Activated CD4-positive, alpha-beta T cell treated with anti-CD3 and anti-CD28 coated beads, Interleukin-2, Interleukin-4, amounts not matched to agents 100 ng/mL and 50 ng/mL, durations not matched to agents 16 hours and 8 hours (primary cell): ENCODE measurements around the gene LAMA5.
"Not testable (repeated sequence)": the region's sequence is repeated elsewhere in the genome, so short reads cannot be mapped to it uniquely, and the experiment has no call there.

Source experiments
- DNase-seq: peaks from one replicate; pipeline ENCODE4 v3.0.0-alpha.2; 2020; ENCODE audit warnings: low spot score

The LAMA5 gene

DNA sequence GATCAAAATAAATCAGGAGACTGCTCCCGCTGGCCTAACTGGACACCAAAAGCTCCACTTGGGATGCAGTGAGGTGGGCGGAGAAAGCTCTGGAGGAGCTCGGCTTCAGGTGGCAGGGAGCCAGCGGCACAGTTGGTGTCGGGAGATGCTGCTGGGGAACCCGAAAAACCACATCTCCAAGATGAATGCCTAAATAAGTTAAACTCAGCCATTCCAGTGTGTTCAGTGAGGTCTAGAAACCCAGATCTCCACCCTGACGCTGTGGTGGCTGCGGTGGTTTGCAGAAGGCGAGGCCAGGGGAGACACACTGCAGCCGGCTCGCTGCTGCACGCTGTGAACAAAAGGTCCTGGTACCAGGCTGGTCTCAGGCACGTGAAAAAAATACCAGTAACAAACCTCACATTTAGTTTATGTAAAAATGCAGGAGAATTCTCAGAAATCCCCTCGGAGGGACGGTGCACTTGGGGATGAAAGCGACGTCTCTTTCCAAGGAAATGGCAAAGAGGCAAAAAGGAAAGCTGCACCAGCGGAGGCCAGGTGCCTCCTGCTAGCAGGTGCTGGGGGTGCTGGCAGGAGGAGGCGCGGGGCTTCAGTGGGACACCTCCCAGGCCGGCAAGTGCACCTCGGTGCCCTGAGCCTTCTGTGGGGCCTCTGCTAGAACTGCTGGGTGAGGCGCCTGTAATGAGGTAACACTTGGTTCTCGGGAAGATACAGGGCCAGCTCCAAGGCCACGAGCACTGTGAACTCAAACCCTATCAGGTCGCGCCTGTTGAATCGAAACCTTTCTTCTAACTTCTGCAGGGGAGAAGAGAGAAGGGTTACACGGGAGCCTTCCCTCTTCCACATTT is 23.4 kb upstream of the LAMA5 start:
- no peak for DNase-seq

DNA sequence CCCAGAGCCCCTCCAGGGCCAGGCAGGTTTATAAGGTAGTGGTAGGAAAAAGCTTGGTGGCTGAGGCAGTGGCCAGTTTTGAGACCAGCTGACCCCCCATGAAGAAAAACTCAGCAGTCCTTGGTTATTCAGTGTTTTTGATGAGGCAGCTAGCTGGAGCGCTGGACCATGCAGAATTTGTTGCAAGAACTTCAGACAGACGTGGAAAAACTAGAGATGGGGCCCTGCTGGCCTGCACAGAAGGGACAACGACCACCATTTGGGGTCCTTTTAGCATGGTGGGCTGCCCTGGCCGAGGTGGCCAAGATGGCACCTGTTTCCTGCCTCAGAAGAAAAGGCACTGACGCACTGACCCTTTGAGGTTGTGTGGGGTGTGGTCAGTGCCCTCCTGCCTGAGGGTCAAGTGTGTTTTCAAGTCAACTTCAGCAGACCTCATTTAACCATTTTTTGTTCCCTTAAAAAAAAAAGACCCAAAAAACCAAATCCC is 22.5 kb upstream of the LAMA5 start:
- DNase-seq, result no peak

DNA sequence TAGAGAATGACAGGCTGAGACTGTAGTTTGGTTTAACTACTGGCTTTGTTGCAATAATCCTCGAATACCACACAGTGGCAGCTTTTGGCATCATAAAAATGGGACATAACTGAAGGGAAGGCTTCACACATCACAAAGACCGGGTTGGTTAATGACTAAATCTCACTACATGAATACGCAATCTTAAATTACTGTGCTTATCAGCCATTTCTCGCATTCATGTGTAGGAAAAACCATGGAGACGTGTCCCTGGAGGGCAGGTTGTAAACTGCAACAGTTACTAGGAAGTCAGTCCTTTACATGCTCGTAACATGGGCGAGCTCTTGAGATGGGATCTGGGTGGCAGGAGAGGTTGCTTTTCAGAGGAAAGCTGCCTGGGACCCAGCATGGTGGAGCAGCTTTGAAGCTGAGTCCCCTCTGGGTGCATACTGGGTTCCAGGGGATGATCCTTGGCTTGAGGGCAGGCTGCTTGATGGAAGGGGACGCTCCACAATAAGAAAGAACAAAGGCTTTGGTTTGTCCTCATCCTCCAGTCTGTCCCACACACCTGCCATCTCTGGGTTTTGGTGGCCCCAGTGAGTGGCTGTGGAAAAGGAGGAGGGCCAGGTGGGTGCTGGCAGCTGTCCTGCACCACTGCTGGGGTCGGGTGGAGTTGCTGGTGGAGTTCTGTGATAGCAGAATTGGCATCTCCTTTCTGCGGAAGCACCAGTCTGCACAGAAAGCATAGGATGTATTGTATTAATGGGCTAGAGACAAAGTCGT is 21.9 kb upstream of the LAMA5 start:
- no peak for DNase-seq

DNA sequence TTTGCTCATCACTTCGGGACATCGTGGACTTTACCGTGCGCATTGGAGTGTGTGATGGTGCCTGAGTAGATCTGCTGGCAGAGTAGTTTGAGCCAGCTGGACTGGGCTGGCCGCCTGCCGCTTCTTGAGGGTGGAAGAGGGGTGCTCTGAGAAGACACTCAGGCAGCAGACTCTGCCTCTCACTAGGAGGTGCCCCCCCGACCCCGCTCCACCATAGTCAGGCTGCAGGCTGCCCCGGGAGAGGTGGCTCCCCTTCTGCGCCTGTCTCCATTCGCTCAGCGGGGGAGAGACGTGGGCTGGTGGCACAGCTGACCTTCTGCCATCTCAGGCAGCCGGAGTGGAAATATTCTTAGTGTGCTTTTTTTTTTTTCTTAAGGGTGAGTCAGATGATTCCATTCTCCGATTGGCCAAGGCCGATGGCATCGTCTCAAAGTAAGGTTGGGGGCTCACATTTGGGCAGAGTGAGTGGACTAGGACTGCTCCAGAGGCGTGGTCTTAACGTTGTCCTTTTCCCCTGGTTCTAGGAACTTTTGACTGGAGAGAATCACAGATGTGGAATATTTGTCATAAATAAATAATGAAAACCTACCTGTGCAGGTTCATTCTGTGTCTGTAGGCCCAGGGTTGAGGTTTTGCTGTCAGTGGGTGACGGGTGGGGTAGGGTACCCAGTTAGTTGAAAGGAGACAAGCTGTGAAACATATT is 21.0 kb upstream of the LAMA5 start:
- DNase-seq, result no peak

DNA sequence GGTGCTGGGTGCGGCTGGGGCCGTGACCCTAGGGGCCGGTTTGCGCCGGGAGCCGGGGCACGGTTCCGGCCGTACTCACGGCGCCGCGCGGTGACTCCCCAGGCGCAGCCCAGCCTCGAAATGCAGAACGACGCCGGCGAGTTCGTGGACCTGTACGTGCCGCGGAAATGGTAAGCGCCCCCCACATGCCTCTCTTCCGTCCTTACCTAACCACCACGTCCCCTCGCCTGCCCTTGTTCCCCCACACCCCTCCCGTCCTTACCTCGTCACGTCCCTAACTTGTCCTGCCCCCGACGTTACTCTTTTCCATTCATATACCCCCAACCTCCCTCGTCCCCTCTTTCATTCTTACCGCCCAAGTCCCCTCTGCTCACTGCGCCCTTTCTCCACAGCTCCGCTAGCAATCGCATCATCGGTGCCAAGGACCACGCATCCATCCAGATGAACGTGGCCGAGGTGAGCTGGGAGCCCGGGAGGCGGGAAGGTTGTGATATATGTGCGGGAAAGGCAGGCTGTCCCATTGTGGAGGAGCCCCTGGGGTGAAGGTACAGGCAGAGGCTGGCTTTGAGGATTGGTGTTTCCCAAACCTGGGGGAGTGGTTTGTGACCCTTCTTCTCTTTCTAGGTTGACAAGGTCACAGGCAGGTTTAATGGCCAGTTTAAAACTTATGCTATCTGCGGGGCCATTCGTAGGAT is 20.3 kb upstream of the LAMA5 start:
- no peak for DNase-seq

DNA sequence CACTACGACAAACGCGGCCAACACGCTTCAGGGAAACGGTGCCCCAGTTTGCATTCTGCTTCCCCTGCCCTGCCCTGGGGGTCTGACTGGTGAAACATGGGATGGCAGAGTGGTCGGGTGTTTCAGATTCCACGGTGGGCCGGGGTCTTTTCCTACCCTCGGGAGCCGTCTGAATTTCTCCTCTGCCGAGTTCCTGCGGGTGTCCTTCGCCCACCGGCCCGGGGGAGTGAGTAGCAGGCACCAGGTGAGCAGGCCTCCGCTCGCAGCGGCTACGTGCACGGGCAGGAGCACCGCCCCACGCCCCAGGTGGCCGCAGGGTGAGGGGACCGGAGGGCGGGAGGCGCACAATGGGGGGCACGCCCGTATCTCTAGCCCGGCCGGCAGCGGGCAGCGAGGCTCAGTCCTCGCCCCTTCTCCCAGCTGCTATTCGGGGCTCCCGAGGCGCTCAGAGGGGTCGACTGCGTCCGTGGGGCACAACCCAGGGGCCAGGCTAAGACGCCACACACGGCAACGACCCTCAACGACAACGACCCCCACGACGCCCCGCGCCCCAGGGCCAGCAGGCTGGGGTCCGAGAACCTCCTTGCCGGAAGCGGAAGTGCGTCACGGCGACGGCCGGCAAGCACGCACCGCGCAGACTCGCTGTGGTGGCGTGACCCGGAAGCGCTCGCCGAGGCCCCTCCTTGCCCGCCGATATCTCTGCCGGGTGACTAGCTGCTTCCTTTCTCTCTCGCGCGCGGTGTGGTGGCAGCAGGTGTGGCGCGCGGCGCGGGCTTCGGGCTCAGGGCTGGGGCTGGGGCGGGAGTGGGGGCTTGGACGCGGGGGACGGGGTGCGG is 19.5 kb upstream of the LAMA5 start, which contains the start of gene RPS21:
RPS21 (plus strand) TSS at position 721 of the 836 bp plus-strand sequence. CDS start 236 bp downstream, outside the sequence.
- peak; percentile 94 for DNase-seq

DNA sequence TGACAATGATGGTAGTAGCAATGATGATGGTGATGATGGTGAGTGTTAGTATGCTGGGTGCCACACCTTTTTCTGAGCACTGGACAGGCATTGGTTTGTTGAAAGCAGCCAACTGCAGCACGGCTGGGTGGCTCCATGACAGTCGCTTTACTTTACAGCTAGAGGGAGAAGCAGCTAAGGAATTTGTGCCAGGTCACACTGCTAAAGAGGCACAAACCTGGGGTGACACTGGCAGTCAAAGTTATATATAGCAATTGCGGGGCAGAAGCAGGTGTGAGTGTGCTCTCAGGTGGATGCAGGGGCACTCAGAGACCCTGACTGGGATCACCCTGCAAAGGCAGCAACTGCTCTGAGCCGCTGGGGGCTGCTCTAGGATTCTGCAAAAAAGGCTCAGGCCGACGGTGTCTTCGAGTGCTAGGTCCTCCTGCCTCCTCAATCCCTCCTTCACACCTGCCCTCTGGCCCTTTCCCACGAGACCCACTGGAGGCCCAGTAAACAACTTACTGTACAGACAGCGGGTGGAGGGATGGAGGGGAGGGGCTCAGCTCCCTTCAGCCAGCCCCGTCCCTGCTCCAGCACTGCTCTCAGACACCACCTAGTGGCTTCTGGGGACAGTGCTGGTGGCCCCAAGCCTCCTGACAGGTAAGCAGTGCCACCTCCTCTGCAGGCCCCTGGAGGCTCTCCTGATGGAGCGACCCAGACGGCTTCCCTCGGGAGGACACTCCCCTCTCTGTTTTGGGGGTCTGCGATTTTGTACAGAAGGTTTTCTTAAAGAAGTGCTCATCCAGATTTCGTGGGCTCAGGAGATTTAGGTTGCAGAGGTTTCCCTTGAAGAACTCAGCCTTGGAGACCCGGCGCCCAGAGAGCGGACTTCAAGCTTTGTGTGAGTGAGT is 15.4 kb upstream of the LAMA5 start:
- peak; percentile 83 for DNase-seq

DNA sequence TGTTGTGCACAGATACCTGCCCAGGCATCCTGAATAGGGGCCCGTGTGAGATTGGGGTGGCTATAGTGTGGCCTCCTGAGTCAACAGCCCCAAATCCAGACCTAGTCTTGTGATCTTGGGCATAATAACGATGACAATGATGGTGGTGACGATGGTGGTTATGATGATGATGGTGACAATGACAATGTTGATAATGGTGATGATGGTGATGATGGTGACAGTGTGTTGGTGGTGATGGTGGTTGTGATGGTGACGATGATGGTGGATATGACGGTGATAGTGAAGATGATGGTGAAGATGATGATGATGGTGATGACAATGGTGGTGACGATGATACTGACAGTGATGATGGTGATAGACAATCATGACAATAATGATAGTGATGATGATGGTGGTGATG is 14.7 kb upstream of the LAMA5 start:
- no peak for DNase-seq

DNA sequence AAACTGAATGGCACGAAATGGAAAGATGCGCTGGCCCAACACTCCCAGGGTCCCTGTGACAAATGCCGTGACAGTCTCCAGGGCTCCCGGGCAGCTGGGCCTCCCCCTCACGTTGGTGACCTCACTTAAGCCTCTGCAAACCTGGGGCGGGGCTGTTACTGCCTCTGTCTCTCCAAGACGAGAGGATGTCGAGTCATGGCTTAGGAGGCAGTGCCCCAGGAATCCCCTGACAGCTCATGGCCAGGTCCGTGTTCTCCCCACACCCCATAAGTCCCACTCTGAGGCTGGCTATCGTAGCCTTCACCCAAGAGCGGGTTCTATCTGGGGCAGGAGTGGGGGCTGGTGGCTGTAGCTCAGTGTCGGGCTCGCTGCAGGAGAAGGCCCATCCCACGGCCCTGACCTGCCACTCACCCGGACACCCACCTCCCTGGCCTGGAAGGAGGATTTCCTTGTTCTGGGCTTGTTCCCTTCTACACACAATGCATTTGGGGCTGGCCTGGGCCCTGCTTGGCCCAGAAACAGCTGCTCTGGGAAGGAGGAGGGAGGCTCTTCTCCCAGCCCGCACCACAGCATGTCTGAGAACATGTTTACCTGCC is 14.2 kb upstream of the LAMA5 start:
- DNase-seq, result no peak

DNA sequence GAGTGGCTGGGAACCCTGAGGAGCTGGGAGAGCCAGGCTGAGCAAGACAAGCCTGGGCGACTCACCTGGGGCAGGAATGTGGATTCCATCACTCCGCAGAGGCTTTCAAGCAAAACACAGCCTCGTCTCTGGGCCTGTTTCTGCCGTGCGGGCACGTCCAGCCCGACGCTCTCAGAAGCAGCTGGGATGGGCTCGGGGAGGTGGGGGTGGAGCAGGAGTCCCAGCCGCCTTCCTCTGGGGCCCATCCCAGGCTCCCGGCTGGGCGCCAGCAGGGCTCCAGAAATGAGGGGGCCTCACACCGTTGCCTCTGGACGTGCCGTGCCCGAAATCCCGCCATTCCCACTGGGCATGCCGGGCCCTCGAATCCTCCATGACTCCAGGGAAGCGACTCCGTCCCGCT is 11.1 kb upstream of the LAMA5 start:
- DNase-seq, result no peak

DNA sequence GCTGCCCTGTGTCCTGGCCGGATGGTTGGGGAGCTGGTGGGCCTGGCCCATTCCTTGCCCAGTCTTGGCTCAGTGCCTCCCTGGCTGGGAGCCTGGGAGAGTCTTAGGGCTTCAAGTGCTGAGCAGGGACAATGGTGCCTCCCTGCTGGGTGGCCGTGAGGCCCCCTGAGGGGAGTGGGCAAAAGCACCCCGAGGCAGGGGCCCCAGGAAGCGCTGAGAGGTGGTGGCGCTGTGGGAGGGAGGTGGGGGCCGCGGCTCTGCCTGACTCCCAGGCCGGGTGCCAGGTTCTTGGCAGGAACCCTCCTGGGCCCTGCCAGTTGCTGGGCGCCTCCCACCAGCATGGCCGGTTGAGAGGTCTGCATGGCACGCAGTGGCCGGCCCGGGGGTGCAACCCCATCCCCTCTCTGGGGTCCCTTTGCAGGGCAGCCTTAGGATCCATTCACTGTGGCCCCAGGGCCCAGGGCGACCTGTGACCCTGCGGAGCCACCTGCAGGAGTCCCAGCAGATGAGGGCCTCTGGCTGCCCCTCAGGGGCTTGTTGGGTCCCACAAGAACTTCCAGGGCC is 10.6 kb upstream of the LAMA5 start:
- no peak for DNase-seq

DNA sequence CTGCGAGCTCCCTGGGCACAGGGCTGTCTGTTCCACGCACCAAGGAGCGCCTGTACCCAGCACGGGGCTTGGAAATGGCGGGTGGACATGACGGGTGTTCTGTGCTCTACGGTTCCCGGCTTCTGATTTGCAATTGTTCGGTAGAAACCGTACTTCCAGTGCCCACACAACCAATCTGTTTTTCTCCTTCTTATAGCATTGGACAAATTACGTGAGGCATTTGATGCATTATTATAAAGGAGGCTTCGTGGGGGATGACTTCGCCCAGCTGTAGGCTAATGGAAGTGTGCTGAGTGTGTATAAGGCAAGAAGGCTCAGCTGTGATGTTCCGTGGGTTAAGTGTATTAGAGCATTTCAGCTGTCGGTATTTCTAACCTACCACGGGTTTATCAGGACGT is 10.0 kb upstream of the LAMA5 start:
- DNase-seq, result no peak

DNA sequence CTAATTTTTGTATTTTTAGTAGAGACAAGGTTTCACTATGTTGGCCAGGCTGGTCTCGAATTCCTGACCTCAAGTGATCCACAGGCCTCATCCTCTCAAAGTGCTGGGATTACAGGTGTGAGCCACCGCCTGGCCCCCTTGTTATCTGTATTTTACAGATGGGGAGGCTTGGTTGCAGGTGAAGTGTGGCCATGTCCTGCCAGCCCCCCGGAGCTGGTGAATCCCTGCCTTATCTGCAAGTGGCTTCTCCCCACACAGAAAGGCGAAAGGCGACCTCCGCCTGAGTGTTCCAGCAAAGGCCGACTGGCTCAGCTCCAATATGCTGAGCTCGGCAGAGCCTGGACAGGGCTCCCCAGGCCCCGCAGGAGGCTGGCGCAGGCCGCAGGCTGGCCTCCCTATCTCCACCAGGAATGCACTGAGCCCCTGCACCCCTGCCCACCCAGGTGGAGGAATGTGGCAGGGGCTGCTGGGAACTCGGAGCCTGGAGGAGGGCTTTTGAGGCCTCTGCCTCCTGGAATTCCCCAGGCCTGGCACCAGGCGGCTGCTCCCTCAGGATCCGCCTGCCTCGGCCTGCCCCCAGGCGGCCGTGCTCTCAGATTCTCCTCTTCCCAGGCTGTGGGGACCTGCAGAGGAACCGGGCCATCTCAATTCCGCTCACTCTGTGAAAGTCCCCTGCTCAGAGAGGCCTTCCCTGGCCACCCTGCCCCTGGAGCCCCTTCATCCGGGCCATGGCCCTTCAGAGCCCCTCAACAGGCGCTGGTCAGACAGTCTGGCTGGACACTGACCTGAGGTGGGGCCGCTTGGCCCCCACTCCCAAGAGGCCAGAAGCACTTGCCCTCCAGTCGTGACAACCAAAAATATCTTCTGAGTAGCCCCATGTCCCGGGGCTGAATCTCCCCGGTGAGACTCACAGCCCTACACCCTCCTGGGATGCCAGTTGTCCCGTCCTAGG is 9.3 kb upstream of the LAMA5 start:
- DNase-seq, result no peak

DNA sequence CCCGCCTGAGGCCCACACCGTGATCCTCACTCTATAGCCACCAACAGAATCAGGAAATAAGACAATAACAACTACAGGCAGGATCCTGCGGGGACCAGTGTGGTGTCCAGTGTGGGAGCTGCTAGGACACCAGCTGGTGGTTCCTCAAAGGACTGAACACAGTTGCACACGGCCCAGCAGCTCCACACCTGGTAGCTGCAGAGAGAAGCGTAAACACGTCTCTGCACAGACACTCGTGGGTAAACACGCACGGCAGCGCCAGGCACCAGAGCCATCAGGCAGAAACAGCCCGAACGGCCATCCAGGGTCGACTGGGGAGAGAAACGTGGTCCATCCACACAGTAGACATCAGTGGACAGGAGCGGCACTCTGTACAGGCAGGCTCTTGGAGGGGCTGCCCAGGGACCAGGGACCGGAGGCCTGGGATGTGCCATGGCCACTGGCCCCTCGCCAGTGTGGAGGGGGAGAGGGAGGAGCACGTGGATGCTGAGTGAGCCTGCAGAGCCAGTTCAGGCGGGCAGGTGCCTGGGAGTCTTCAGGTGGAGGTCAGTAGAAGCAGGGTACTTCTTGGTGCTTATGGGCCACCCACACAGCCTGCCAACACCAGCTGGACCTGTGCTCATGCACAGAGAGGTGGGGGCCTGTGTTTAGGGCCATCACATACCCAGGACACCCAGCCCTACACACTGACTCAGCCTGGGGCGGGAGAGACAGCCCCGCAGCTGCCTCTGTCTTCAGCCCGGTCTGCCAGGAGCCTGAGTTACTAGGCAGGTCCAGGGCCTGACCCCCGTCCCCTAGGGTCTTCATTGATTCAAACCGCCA is 7.4 kb upstream of the LAMA5 start:
- no peak for DNase-seq

DNA sequence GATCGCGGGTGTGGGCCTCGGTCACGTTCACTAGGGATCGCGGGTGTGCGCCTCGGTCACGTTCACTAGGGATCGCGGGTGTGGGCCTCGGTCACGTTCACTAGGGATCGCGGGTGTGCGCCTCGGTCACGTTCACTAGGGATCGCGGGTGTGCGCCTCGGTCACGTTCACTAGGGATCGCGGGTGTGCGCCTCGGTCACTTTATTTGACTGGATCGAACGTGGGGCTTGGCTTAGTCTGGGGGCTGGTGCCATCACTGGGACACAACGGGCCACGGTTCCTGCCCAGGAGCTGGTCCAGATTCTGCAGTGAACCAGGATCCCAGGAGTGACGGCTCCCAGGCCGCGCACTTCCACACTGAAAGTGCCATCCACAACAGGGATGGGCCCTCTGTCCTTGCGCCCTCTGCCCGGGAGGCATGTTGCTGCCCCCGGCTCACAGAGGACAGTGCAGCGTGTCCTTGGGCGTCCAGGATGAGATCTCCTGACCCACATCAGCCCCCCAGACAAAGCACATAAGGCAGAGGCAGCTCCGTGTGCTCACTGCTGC is 6.6 kb upstream of the LAMA5 start:
- not testable (repeated sequence) for DNase-seq

DNA sequence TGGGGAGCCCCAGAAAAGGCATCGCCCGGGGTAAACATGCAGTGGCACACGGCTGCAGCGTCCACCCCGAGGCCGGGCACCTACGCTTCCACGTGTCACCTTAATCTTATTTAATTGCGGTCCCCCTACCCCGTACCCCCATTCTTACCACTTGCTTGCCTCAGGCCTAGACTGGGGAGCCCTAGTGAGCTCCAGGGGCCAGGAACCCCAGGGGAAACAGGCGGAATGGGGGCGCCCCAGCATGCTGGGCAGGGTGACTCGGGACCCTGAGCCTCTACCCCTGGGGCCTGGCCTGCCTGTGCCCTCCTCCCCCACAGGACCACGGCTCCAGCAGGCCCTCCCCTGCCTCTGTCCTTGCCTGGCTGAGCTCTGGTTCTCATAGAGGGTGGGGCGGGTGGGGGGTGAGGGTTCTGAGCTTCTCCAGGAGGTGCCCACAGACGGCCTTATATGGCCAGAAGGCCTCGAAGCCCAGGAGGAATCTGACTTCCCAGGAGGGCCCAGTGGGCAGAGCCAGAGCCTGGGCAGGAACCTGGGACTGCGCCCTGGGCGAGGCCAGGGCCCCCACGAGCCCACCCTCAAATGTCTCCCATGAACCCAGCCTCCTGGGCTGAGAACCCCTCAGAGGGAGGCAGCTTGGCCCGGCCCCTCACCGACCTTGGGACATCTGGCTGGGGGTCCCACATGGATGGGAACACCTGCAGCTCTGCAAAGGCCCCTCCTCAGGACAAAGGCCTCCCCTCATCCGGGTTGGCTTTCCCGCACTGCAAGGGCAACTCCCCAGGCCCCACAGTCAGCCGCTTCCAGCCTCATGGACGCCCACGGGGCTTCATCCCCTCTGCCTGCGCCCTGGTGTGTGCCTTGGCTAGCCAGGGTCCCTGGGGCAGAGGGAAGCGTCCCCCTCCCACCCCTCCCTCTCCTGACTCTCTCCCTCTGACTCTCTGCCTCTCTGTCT is 5.2 kb upstream of the LAMA5 start:
- DNase-seq, result no peak
